DND-41 (cell line): Measurements from ENCODE around the gene GNG12.

Experiments used
- EZH2 ChIP-seq: IDR thresholded peaks from 3 replicates; pipeline ENCODE4 v1.6.1; 2012; ENCODE audit warnings: borderline replicate concordance, low read depth, mild to moderate bottlenecking, moderate library complexity, low read length, inconsistent platforms; ENCODE audit not compliant: severe bottlenecking
- TF ChIP-seq, protein P1 (sequence below): IDR thresholded peaks from 2 replicates; pipeline ENCODE4 v1.5.1; 2012; ENCODE audit warnings: borderline replicate concordance, low read length, moderate library complexity, mild to moderate bottlenecking; ENCODE audit not compliant: poor library complexity, severe bottlenecking; ENCODE audit errors: extremely low read depth

GRCh38 chr1:67689267-67690017 is 143.8 kb downstream of the GNG12 start:
- TF ChIP-seq, protein P1, sequence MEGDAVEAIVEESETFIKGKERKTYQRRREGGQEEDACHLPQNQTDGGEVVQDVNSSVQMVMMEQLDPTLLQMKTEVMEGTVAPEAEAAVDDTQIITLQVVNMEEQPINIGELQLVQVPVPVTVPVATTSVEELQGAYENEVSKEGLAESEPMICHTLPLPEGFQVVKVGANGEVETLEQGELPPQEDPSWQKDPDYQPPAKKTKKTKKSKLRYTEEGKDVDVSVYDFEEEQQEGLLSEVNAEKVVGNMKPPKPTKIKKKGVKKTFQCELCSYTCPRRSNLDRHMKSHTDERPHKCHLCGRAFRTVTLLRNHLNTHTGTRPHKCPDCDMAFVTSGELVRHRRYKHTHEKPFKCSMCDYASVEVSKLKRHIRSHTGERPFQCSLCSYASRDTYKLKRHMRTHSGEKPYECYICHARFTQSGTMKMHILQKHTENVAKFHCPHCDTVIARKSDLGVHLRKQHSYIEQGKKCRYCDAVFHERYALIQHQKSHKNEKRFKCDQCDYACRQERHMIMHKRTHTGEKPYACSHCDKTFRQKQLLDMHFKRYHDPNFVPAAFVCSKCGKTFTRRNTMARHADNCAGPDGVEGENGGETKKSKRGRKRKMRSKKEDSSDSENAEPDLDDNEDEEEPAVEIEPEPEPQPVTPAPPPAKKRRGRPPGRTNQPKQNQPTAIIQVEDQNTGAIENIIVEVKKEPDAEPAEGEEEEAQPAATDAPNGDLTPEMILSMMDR = no peak
- TF ChIP-seq EZH2 = no peak
